CD8-positive, alpha-beta memory T cell (primary cell): ENCODE results near the gene MAP4K5. TPM values are rescaled to one million over a fixed set of nuclear protein-coding genes. Genes with fewer than 3 reads are reported as not detected.
A peak's percentile ranks its signal among the peaks of the same experiment; 100 is the strongest.

Source experiments
- CTCF ChIA-PET: fragments of 350-600 bp; sonication (Branson Sonifier 250); formaldehyde crosslinking; loops from one replicate; lab custom pipeline; 2021; ENCODE audit warnings: antibody characterized with exemption; lab: Charles Lee
- POLR2A ChIA-PET: fragments of 350-600 bp; sonication (Branson Sonifier 250); formaldehyde crosslinking; loops from one replicate; lab custom pipeline; 2021; ENCODE audit warnings: antibody characterized with exemption; lab: Charles Lee
- DNase-seq, 5 donors: peaks; one replicate each; pipeline versions ENCODE4 v3.0.0 to v3.0.0-alpha.2; 2020 to 2022; ENCODE audit warnings: mixed read lengths in 1 of 5
- H3K27ac ChIP-seq: one replicate; pipeline ENCODE4 v1.7.0; 2013; ENCODE audit warnings: low read depth, mild to moderate bottlenecking, low read length, moderate library complexity
- H3K27me3 ChIP-seq: 2 replicates; pipeline ENCODE4 v1.7.0; 2013; ENCODE audit warnings: low read length, mild to moderate bottlenecking; ENCODE audit not compliant: insufficient read depth, poor library complexity, severe bottlenecking
- H3K36me3 ChIP-seq: 2 replicates; pipeline ENCODE4 v1.7.0; 2013; ENCODE audit warnings: mild to moderate bottlenecking, low read length, moderate library complexity; ENCODE audit not compliant: insufficient read depth
- H3K4me1 ChIP-seq: 2 replicates; pipeline ENCODE4 v1.7.0; 2013; ENCODE audit warnings: mild to moderate bottlenecking, low read length, moderate library complexity; ENCODE audit not compliant: insufficient read depth
- H3K4me3 ChIP-seq: 2 replicates; pipeline ENCODE4 v1.7.0; 2013; ENCODE audit warnings: mild to moderate bottlenecking, low read length
- H3K9me3 ChIP-seq: 2 replicates; pipeline ENCODE4 v1.7.0; 2013; ENCODE audit warnings: mild to moderate bottlenecking, low read length
- H3K27ac Mint-ChIP-seq, 8 donors: one replicate each; pipeline ENCODE4 v1.8.0; 2020 to 2021; ENCODE audit warnings: mixed read lengths in 8 of 8, mild to moderate bottlenecking in 6 of 8, inconsistent platforms in 3 of 8, moderate library complexity in 3 of 8
- H3K27me3 Mint-ChIP-seq, 2 donors: one replicate each; pipeline ENCODE4 v1.8.0; 2020 to 2021; ENCODE audit warnings: mixed read lengths in 2 of 2, mild to moderate bottlenecking in 1 of 2, moderate library complexity in 1 of 2
- H3K36me3 Mint-ChIP-seq, 3 donors: one replicate each; pipeline ENCODE4 v1.8.0; 2020 to 2021; ENCODE audit warnings: mixed read lengths in 3 of 3, inconsistent platforms in 1 of 3, mild to moderate bottlenecking in 1 of 3
- H3K4me1 Mint-ChIP-seq, 3 donors: one replicate each; pipeline ENCODE4 v1.8.0; 2020 to 2021; ENCODE audit warnings: mixed read lengths in 3 of 3, inconsistent platforms in 1 of 3, mild to moderate bottlenecking in 1 of 3
- H3K4me3 Mint-ChIP-seq, 7 donors: one replicate each; pipeline ENCODE4 v1.8.0; 2020 to 2021; ENCODE audit warnings: mixed read lengths in 7 of 7, mild to moderate bottlenecking in 6 of 7, moderate library complexity in 4 of 7, inconsistent platforms in 2 of 7
- H3K9me3 Mint-ChIP-seq, 5 donors: one replicate each; pipeline ENCODE4 v1.8.0; 2020 to 2022; ENCODE audit warnings: mixed read lengths in 5 of 5, mild to moderate bottlenecking in 3 of 5, moderate library complexity in 2 of 5, inconsistent platforms in 1 of 5
- polyA plus RNA-seq: library from polyadenylated mRNA; unstranded; fragments of 300-500 nt; fragmentation: Illumina TruSeq; gene quantifications from one replicate; pipeline ENCODE4 v1.2.3, GENCODE V29; 2021
- total RNA-seq, 2 experiments: library from RNA; stranded (reverse); gene quantifications; one replicate each; pipeline ENCODE4 v1.2.3, GENCODE V29; 2021

Gene MAP4K5
- total and polyA plus RNA-seq, 3 experiments from 2014 or later: 26.1 to 36.4 (median 35.2) TPM

DNA sequence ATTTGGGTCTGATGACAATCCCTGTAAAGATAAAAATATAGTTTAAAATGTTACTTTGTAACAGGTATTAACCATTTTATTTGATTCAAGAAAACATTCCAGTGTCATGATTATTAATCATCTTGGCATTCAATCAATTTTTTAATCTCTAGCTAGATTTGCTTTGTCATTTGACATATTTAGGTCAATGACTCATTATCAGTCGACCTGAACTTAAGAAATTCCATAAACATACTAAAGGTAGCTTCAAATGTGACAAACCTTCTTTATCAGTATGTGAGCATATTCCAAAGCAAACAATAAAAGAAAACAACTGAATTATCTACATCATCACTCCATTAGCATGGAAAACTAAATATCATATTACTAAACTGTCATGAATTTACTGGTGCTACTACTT lies 84.9 kb downstream of the MAP4K5 start:
- Histone ChIP-seq H3K27ac (no peak overlapping the region), H3K4me3 (no peak overlapping the region), H3K27me3 (no peaks in the 10 kb centered on the region), H3K36me3 (peaks cover 9% of the 10 kb centered on the region), H3K4me1 (no peaks in the 10 kb centered on the region), H3K9me3 (no peaks in the 10 kb centered on the region)
- H3K9me3 Mint-ChIP-seq: no peaks in the 10 kb centered on the region
- H3K4me3 Mint-ChIP-seq: no peak overlapping the region
- peak overlapping the region in 2 of 8 donors; percentile 42 to 50 for H3K27ac Mint-ChIP-seq
- no peaks in the 10 kb centered on the region for H3K27me3 Mint-ChIP-seq
- no peak for DNase-seq
- H3K4me1 Mint-ChIP-seq: no peaks in the 10 kb centered on the region
- ChIA-PET POLR2A (no interaction called here), CTCF (no interaction called here)
- peaks cover 17 to 71% (median 21%) of the 10 kb centered on the region in 3 donors for H3K36me3 Mint-ChIP-seq

DNA sequence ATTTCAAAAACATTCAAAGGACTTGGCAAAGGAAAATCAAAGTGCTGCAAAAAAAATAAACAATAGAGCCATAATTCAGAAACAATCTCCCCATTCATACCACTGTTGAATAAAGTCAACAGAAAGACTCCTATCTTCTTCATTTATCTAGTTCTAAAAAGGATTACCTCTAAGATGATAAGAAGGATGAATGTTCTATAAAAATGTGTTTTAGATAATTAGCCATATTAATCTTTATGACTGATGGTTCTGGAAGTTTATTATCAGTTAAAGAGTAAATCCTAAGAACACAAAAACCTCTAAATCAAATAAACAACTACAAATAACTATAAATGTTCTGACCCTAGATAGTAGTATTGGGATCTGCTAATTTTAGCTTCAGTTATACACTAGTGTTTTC lies 97.8 kb downstream of the MAP4K5 start:
- no peak overlapping the region for H3K4me3 ChIP-seq
- no peaks in the 10 kb centered on the region for H3K27me3 ChIP-seq
- POLR2A ChIA-PET: no interaction called here
- H3K36me3 ChIP-seq: peaks cover 14% of the 10 kb centered on the region
- CTCF ChIA-PET: no interaction called here
- H3K4me1 Mint-ChIP-seq: no peaks in the 10 kb centered on the region
- no peak overlapping the region for H3K27ac Mint-ChIP-seq
- no peaks in the 10 kb centered on the region for H3K9me3 ChIP-seq
- peaks cover 14 to 75% (median 31%) of the 10 kb centered on the region in 3 donors for H3K36me3 Mint-ChIP-seq
- no peak overlapping the region for H3K27ac ChIP-seq
- H3K27me3 Mint-ChIP-seq: no peaks in the 10 kb centered on the region
- H3K4me3 Mint-ChIP-seq: no peak overlapping the region
- no peak for DNase-seq
- no peaks in the 10 kb centered on the region for H3K4me1 ChIP-seq
- peaks cover 0 to 10% (median 0%) of the 10 kb centered on the region in 5 donors for H3K9me3 Mint-ChIP-seq

DNA sequence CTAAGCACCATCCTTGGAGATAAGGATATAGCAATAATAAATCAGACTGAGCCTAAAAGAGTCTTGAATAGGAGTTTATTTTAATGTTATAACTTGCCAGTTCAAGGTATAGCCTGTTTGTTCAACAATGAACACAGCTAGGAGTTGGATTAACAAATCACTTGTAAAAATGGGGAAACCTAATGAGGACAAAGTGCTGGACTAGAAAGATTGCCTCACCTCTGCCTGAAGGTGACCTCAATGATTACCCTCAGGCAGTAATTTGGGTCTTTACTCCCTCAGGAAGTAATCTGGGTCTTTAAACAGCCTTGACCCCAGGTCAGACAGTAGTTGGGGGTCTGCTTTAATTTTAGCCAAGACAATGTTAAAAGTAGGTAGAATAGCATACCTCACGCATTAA lies 100.2 kb downstream of the MAP4K5 start:
- CTCF ChIA-PET: no interaction called here
- no peak for DNase-seq
- H3K27me3 Mint-ChIP-seq: no peaks in the 10 kb centered on the region
- peaks cover 12 to 74% (median 24%) of the 10 kb centered on the region in 3 donors for H3K36me3 Mint-ChIP-seq
- no peaks in the 10 kb centered on the region for H3K9me3 ChIP-seq
- H3K4me3 Mint-ChIP-seq: no peak overlapping the region
- no peak overlapping the region for H3K27ac ChIP-seq
- H3K4me3 ChIP-seq: no peak overlapping the region
- H3K9me3 Mint-ChIP-seq: peaks cover 0 to 4% (median 0%) of the 10 kb centered on the region in 5 donors
- peaks cover 8% of the 10 kb centered on the region for H3K36me3 ChIP-seq
- H3K4me1 ChIP-seq: no peaks in the 10 kb centered on the region
- POLR2A ChIA-PET: interaction anchor here (0.6 kb wide), 1 partner anchor 173 kb away, joined by 10 read pairs; no protein-coding TSS in a partner anchor
- H3K27me3 ChIP-seq: no peaks in the 10 kb centered on the region
- no peaks in the 10 kb centered on the region for H3K4me1 Mint-ChIP-seq
- H3K27ac Mint-ChIP-seq: no peak overlapping the region

DNA sequence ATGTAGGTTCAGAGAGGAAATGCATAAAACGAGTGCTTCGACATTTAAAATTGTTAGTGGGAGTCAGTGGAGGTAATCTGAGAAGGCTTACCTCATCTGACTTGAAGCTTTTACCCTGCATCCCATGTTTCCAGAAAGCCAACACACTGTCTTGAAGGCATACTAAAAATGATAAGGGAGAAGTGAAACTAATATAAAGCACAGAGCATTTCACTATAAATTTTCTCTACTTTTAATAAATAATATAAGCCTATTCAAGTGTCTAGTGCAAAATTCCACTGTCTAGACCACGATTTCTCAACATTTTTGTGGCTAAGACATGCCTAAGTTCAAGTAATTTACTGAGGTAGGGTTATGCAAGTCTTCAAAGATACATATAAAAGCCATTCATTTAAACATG lies 106.6 kb downstream of the MAP4K5 start:
- Histone ChIP-seq H3K4me3 (no peak overlapping the region), H3K27ac (no peak overlapping the region), H3K27me3 (no peaks in the 10 kb centered on the region), H3K4me1 (no peaks in the 10 kb centered on the region), H3K9me3 (no peaks in the 10 kb centered on the region), H3K36me3 (no peaks in the 10 kb centered on the region)
- H3K9me3 Mint-ChIP-seq: no peaks in the 10 kb centered on the region
- ChIA-PET CTCF (no interaction called here), POLR2A (interaction anchor here (0.7 kb wide), 1 partner anchor 42 kb away, joined by 3 read pairs; no protein-coding TSS in a partner anchor)
- no peaks in the 10 kb centered on the region for H3K27me3 Mint-ChIP-seq
- no peak for DNase-seq
- no peak overlapping the region for H3K4me3 Mint-ChIP-seq
- H3K36me3 Mint-ChIP-seq: peaks cover 6 to 65% (median 12%) of the 10 kb centered on the region in 3 donors
- no peak overlapping the region for H3K27ac Mint-ChIP-seq
- no peaks in the 10 kb centered on the region for H3K4me1 Mint-ChIP-seq

DNA sequence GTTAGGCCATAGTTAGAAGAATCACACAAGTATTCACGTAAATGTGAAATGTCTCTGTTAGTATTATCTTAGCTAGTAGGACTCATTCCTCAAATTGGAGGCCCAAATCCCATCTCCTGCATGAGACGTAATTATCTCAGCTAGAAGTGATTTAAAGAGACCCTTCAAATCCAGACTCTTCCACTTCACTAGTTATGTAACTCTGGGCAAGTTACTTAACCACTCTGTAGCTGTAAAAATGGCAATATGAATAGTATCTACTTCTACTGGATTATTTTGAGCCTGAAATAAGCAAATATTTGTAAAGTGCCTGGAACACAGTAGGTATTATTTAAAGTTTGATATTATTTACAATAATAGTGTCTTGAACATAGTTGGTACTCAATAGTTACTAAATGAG lies 107.3 kb downstream of the MAP4K5 start:
- no peak for DNase-seq
- Histone ChIP-seq H3K9me3 (no peaks in the 10 kb centered on the region), H3K4me3 (no peak overlapping the region), H3K27ac (no peak overlapping the region), H3K4me1 (no peaks in the 10 kb centered on the region), H3K27me3 (no peaks in the 10 kb centered on the region), H3K36me3 (no peaks in the 10 kb centered on the region)
- POLR2A ChIA-PET: no interaction called here
- Mint-ChIP-seq H3K36me3 (peaks cover 7 to 66% (median 15%) of the 10 kb centered on the region in 3 donors), H3K27ac (no peak overlapping the region), H3K27me3 (no peaks in the 10 kb centered on the region), H3K9me3 (no peaks in the 10 kb centered on the region), H3K4me1 (no peaks in the 10 kb centered on the region), H3K4me3 (no peak overlapping the region)
- CTCF ChIA-PET: no interaction called here

DNA sequence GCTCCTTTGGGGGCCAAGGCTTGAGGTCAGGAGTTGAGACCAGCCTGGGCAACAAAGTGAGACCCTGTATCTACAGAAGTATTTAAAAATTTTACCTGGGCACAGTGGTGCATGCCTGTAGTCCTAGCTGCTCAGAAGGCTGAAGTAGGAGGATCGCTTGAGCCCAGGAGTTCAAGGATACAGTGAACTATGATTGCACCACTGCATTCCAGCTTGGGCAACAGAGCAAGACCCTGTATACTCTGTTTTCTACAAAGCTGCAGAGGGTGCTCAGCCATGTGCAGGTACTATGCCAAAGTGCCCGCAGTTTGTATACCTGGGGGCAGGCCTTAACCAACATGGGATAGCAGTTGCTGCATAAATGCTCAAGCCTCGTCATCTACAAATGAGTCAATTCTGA lies 108.8 kb downstream of the MAP4K5 start:
- POLR2A ChIA-PET: no interaction called here
- Mint-ChIP-seq H3K9me3 (no peaks in the 10 kb centered on the region), H3K36me3 (peaks cover 19 to 71% (median 20%) of the 10 kb centered on the region in 3 donors), H3K4me3 (no peak overlapping the region), H3K27me3 (no peaks in the 10 kb centered on the region), H3K27ac (no peak overlapping the region), H3K4me1 (no peaks in the 10 kb centered on the region)
- Histone ChIP-seq H3K36me3 (peaks cover 4% of the 10 kb centered on the region), H3K4me1 (no peaks in the 10 kb centered on the region), H3K27me3 (no peaks in the 10 kb centered on the region), H3K4me3 (no peak overlapping the region), H3K9me3 (no peaks in the 10 kb centered on the region), H3K27ac (no peak overlapping the region)
- CTCF ChIA-PET: no interaction called here
- DNase-seq: no peak

DNA sequence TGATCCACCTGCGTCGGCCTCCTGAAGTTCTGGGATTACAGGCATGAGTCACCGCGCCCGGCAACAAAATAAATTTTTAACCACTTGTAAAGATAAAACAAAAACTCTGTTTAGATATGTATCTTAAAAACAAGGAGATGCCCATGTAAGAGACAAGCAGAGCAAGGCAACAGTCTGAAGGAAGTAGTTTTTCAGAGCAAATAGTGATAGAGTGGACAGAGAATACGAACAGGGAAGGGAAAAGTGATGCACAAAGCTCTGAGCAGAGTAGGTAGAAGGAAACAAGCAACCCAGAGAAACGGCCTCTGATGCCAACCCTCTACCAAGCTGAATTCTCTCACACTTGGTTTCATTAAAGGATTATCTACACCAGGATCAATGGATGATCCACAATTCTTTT lies 110.9 kb downstream of the MAP4K5 start:
- Histone ChIP-seq H3K4me3 (no peak overlapping the region), H3K36me3 (peaks cover 4% of the 10 kb centered on the region), H3K9me3 (no peaks in the 10 kb centered on the region), H3K27ac (no peak overlapping the region), H3K4me1 (no peaks in the 10 kb centered on the region), H3K27me3 (no peaks in the 10 kb centered on the region)
- ChIA-PET POLR2A (no interaction called here), CTCF (interaction anchor here (0.6 kb wide), 1 partner anchor 614 kb away, joined by 3 read pairs; no protein-coding TSS in a partner anchor)
- Mint-ChIP-seq H3K4me3 (no peak overlapping the region), H3K36me3 (peaks cover 27 to 73% (median 29%) of the 10 kb centered on the region in 3 donors), H3K27me3 (no peaks in the 10 kb centered on the region), H3K27ac (no peak overlapping the region), H3K4me1 (no peaks in the 10 kb centered on the region), H3K9me3 (no peaks in the 10 kb centered on the region)
- DNase-seq: no peak

DNA sequence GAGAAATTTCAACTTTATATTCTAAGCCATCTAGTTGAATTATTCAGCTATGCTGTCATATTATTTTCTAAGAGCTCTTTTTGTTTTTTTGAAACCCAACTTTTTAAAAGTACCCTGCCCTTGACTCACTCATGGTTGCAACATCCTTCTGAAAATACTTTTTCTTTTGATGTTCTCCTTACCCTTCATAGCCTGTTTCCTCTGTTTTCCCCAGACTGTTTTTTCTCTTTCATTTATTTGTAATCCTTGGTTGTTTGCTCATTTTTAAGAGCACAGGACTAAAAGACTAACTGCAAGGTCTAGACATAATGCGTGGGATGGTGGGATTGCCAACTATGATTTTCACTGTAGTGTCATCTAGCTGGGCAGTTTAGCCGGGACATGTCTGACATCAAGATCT lies 114.5 kb downstream of the MAP4K5 start:
- H3K36me3 Mint-ChIP-seq: peaks cover 42 to 65% (median 51%) of the 10 kb centered on the region in 3 donors
- POLR2A ChIA-PET: no interaction called here

More for the DNA sequence above, 114.5 kb downstream of the MAP4K5 start:
- H3K36me3 ChIP-seq: peaks cover 4% of the 10 kb centered on the region
- Mint-ChIP-seq H3K4me1 (no peaks in the 10 kb centered on the region), H3K27ac (no peak overlapping the region), H3K9me3 (peaks cover 0 to 4% (median 2%) of the 10 kb centered on the region in 5 donors), H3K4me3 (no peak overlapping the region), H3K27me3 (no peaks in the 10 kb centered on the region)
- no peaks in the 10 kb centered on the region for H3K27me3 ChIP-seq
- DNase-seq: no peak
- H3K4me3 ChIP-seq: no peak overlapping the region
- H3K27ac ChIP-seq: no peak overlapping the region
- CTCF ChIA-PET: interaction anchor here (1.3 kb wide), 1 partner anchor 97 kb away, joined by 4 read pairs; no protein-coding TSS in a partner anchor
- H3K9me3 ChIP-seq: no peaks in the 10 kb centered on the region
- H3K4me1 ChIP-seq: no peaks in the 10 kb centered on the region
